Lower leg skin (tissue), 4 donors: ENCODE data around the gene FITM2. TPM values are rescaled to one million over a fixed set of nuclear protein-coding genes. Genes with fewer than 3 reads are reported as not detected.
"Not testable (repeated sequence)": the region's sequence is repeated elsewhere in the genome, so short reads cannot be mapped to it uniquely, and the experiment has no call there.

Experiments used
- DNase-seq, 2 donors: peaks; one replicate each; pipeline ENCODE4 v3.0.0-alpha.2; 2019; ENCODE audit warnings: low spot score in 2 of 2
- H3K4me3 ChIP-seq: fragments of 200-600 bp; sonication (generic); 2 replicates; pipeline ENCODE4 v1.5.1; 2017; ENCODE audit warnings: mild to moderate bottlenecking, low read depth; ENCODE audit not compliant: poor library complexity, severe bottlenecking
- POLR2A ChIP-seq, 2 donors: fragments of 450-650 bp; IDR thresholded peaks; one replicate each; pipeline ENCODE4 v1.6.1; 2016 to 2017; ENCODE audit warnings: antibody characterized with exemption in 2 of 2, mild to moderate bottlenecking in 1 of 2, moderate library complexity in 1 of 2
- WGBS, 2 donors: methylation state at CpG; one replicate each; pipeline ENCODE4 v1.1.5; 2018; 5-methylcytosine and 5-hydroxymethylcytosine counted together
- intact Hi-C: fragments of 100-400 bp; cut with DNase I; formaldehyde crosslinking; loops from one replicate; pipeline ENCODE4 v1.15.0; 2023; ENCODE audit warnings: low total_unique reads
- total RNA-seq, 4 donors: library from RNA; depleted of rRNA; stranded (reverse); fragments of >200 nt; gene quantifications; one replicate each; pipeline ENCODE4 v1.1.0, GENCODE V29; 2016
- TF ChIP-seq, protein P1 (sequence below), 3 donors: fragments of 450-650 bp; IDR thresholded peaks; one replicate each; pipeline ENCODE4 v1.5.1; 2016; ENCODE audit warnings: antibody characterized with exemption in 3 of 3, mild to moderate bottlenecking in 3 of 3, moderate library complexity in 2 of 3

Gene FITM2
- total RNA-seq, 4 donors from 2014 or later: 7.6 to 13.0 (median 9.5) TPM

DNA sequence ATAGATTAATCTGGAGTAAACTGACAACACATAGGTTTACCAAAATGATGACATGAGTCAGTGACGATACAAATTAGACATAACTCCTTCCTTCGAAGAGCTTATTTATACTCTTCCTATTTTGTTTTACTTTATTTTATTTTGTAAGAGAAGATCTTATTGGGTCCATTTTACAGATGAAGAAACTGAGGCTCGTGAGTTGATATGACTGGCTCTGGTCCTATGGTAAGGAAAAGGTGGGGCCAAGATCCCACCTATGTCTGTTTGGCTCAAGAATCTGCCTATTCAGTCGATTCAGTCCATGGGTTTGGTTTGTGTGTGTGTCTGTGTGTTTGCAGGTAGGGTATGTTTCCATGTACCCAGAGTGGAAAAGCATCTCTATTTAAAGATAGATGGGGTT is 17.4 kb upstream of the FITM2 start:
- WGBS, 2 donors: 90 to 93% methylated on average over 4 of the region's 4 CpGs
- TF ChIP-seq, protein P1, sequence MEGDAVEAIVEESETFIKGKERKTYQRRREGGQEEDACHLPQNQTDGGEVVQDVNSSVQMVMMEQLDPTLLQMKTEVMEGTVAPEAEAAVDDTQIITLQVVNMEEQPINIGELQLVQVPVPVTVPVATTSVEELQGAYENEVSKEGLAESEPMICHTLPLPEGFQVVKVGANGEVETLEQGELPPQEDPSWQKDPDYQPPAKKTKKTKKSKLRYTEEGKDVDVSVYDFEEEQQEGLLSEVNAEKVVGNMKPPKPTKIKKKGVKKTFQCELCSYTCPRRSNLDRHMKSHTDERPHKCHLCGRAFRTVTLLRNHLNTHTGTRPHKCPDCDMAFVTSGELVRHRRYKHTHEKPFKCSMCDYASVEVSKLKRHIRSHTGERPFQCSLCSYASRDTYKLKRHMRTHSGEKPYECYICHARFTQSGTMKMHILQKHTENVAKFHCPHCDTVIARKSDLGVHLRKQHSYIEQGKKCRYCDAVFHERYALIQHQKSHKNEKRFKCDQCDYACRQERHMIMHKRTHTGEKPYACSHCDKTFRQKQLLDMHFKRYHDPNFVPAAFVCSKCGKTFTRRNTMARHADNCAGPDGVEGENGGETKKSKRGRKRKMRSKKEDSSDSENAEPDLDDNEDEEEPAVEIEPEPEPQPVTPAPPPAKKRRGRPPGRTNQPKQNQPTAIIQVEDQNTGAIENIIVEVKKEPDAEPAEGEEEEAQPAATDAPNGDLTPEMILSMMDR (IDR thresholded peaks at IDR 0.05): no peak
- no peak for TF ChIP-seq POLR2A (IDR thresholded peaks at IDR 0.05)
- H3K4me3 ChIP-seq: no peak overlapping the region

GRCh38 chr20:44327748-44328147 is 16.7 kb upstream of the FITM2 start:
- 88 to 89% methylated on average over 7 of the region's 7 CpGs for WGBS, 2 donors
- intact Hi-C loops, H3K4me3 ChIP-seq, DNase-seq: not testable (repeated sequence)

More for the DNA sequence above, 17.4 kb upstream of the FITM2 start:
- DNase-seq: no peak
- intact Hi-C loops: no loop called here

DNA sequence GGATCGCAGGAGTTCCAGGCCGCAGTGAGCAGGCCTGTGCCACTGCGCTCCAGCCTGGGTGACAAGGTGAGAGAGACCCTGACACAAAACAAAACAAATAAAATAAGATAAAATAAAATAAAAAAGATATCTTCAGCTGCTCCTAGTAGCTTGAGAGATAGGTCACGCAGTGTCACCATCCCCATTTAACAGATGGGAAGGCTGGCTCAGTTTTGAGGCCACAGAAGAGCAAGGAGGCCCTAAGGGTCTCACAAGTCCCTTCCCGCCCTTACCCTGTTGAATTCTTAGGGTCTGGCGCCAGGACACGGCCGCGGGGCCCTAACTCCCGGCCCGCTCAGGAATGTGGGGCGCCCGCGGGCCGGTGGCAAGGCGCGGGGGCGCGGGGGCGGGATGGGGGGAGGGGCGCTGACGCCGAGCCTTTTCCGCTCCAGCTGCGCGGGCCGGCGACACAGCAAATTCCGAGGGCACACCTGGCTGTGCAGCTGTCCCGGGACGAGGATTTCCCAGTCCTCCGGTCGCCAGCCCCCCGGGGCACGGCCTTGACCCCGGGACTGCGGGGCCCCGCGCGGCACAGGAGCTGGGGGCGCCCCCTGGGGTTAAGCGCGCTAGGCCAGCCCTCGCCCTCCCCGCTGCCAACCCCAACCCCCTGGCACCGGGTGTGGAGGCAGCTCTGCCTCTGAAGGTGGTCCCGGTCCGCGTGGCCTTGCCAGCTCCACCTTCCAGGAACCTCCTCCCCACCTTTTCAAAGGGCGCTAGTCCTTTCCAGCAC is 15.6 kb upstream of the FITM2 start:
- no peak overlapping the region for H3K4me3 ChIP-seq
- 13 to 15% methylated on average over 25 to 40 of the region's 50 CpGs for WGBS, 2 donors
- no peak for DNase-seq
- TF ChIP-seq, protein P1 (IDR thresholded peaks at IDR 0.05): no peak
- TF ChIP-seq POLR2A (IDR thresholded peaks at IDR 0.05): no peak
- intact Hi-C loops: no loop called here

DNA sequence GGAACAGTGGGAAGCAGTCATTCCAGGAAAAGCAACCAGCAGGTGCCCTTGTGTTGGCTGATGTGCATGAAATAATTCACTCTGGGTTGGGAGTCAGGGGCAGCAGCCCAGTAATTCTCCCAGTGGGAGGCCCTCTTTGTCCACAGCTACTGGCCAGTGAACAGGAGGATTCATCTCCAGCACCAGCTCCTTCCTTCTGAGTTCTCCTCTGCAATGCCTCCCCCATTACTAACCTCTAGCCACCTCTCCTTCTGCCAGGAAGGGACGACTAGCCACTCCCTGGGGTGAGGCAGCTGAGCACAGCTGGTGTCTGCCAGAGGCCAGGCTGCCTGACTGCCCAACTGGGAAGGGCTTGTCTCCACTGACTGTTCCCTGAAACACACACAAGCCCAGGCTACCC is 13.3 kb upstream of the FITM2 start:
- DNase-seq: no peak
- H3K4me3 ChIP-seq: no peak overlapping the region
- 0 to 20% methylated on average over 1 of the region's 1 CpG for WGBS, 2 donors
- intact Hi-C loops: no loop called here
- TF ChIP-seq, protein P1 (IDR thresholded peaks at IDR 0.05): no peak
- TF ChIP-seq POLR2A (IDR thresholded peaks at IDR 0.05): no peak

DNA sequence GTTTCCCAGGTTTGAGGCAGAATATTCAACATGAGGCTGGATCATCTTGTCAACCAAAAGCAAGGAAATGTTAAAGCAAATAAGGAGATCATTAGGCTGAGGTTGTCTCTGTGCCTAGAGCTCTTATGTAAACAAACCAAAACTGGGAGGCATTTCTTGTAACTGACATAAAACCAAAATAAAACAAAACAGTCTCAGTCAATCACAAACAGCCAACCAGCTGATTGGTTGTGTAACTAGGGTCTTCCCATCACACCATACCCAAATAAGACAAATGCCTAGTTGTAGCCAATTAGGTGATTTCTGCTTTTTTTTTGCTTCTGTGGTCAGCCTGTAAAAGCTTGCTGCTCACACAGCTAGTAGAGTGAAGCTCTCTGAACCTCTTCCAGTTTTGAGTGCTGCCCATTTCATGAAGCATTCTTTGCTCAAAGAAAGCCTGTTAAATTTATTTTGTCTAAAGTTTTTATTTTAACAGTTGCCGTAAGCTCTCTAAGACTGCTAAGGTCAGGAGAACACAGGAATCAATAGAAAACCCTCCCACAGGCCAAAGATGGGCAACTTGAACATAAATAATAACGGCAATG is 8.9 kb upstream of the FITM2 start:
- TF ChIP-seq POLR2A (IDR thresholded peaks at IDR 0.05): no peak
- TF ChIP-seq, protein P1 (IDR thresholded peaks at IDR 0.05): no peak
- 96 to 98% methylated on average over 2 of the region's 2 CpGs for WGBS, 2 donors

DNA sequence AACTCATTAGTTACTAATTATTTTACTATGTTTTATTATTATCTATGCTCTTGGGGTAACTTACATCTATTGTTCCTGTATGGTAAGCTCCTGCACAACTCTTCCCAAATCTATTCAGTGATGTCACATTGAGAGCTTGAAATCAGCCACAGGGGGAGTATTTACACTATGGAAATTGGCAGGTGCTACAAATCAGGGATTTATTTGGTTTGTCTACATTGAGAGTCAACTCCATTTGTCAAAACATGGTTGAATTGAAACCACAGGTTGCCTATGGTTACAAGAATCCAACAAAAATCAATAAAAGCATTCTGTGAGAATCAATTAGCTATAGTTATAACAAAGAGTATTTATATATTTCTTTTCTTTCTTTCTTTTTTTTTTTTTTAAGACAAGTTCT is 3.9 kb upstream of the FITM2 start:
- TF ChIP-seq POLR2A (IDR thresholded peaks at IDR 0.05): no peak
- TF ChIP-seq, protein P1 (IDR thresholded peaks at IDR 0.05): no peak
- intact Hi-C loops: no loop called here
- DNase-seq: no peak
- no peak overlapping the region for H3K4me3 ChIP-seq

More for the DNA sequence above, 8.9 kb upstream of the FITM2 start:
- H3K4me3 ChIP-seq: no peak overlapping the region
- intact Hi-C loops: no loop called here
- DNase-seq: no peak
